GM12878 (cell line): ENCODE results near the gene CITED2. TPM values are rescaled to one million over a fixed set of nuclear protein-coding genes. Genes with fewer than 3 reads are reported as not detected.
A peak's percentile ranks its signal among the peaks of the same experiment; 100 is the strongest.

Experiments
- ATAC-seq: fragments of 200-7000 bp; cut with Tn5 transposase; 3 replicates; pipeline ENCODE4 v1.9.1; 2020; ENCODE audit warnings: mild to moderate bottlenecking, moderate library complexity
- BruUV-seq: library from RNA; stranded (reverse); fragments of 400-500 nt; replicated peaks from 2 replicates; lab custom pipeline; 2021; lab: Mats Ljungman, UMichigan
- CTCF ChIA-PET: fragments of 300-600 bp; sonication (Branson Sonifier 250); formaldehyde crosslinking; extraction: SDS; loops from one replicate; lab custom pipeline; 2021; ENCODE audit warnings: inconsistent platforms; lab: Yijun Ruan, JAX
- POLR2A ChIA-PET: fragments of 350-600 bp; formaldehyde crosslinking; extraction: SDS; loops from one replicate; lab custom pipeline; 2021; ENCODE audit warnings: inconsistent platforms; lab: Charles Lee
- RAD21 ChIA-PET: fragments of 300-600 bp; sonication (Branson Sonifier 250); formaldehyde crosslinking; loops from one replicate; lab custom pipeline; 2023; ENCODE audit warnings: antibody characterized with exemption; ENCODE audit not compliant: unreplicated experiment; lab: Charles Lee
- SMC1A ChIA-PET: fragments of 300-600 bp; sonication (Branson Sonifier 250); formaldehyde crosslinking; loops from one replicate; lab custom pipeline; 2023; ENCODE audit not compliant: unreplicated experiment, uncharacterized antibody; lab: Charles Lee
- DNase-seq: peaks from one replicate; pipeline ENCODE4 v3.0.0-alpha.2; 2011; ENCODE audit warnings: low read depth, low spot score
- FAIRE-seq: peaks from 3 replicates; lab custom pipeline; 2011; peaks lifted over from hg19 to GRCh38; lab: Jason Lieb, UNC
- H2AFZ ChIP-seq: 2 replicates; pipeline ENCODE4 v1.6.0; 2011; ENCODE audit warnings: low read depth, low read length, control low read depth; ENCODE audit not compliant: control insufficient read depth
- H3K27ac ChIP-seq: 2 replicates; pipeline ENCODE4 v1.5.1; 2011; ENCODE audit warnings: control low read depth; ENCODE audit not compliant: control insufficient read depth, insufficient read depth
- H3K27me3 ChIP-seq, 2 experiments: replicated peaks in 1 of 2; 2 replicates each; pipeline versions ENCODE4 v1.6.0 to v1.6.1; 2011; ENCODE audit warnings: low read length in 1 of 2; ENCODE audit not compliant: control insufficient read depth in 2 of 2, insufficient read depth in 2 of 2
- H3K36me3 ChIP-seq, 2 experiments: 2 replicates each; pipeline ENCODE4 v1.5.1; 2011; ENCODE audit warnings: low read length in 1 of 2; ENCODE audit not compliant: control insufficient read depth in 2 of 2, insufficient read depth in 2 of 2
- H3K4me1 ChIP-seq: 2 replicates; pipeline ENCODE4 v1.6.1; 2011; ENCODE audit warnings: mild to moderate bottlenecking, low read length, moderate library complexity, mixed read lengths; ENCODE audit not compliant: control insufficient read depth, insufficient read depth
- H3K4me2 ChIP-seq: 2 replicates; pipeline ENCODE4 v1.6.0; 2011; ENCODE audit warnings: control low read depth; ENCODE audit not compliant: control insufficient read depth, insufficient read depth
- H3K4me3 ChIP-seq: fragments of 200-600 bp; sonication (generic); 2 replicates; pipeline ENCODE4 v1.5.1; 2016
- H3K79me2 ChIP-seq: 2 replicates; pipeline ENCODE4 v1.6.0; 2011; ENCODE audit warnings: low read length; ENCODE audit not compliant: control insufficient read depth, insufficient read depth
- H3K9ac ChIP-seq: 2 replicates; pipeline ENCODE4 v1.8.0; 2011; ENCODE audit warnings: low read length, control low read depth, mixed read lengths; ENCODE audit not compliant: control insufficient read depth, insufficient read depth
- H3K9me3 ChIP-seq: replicated peaks from 3 replicates; pipeline ENCODE4 v1.5.1; 2011; ENCODE audit warnings: mild to moderate bottlenecking, low read length; ENCODE audit not compliant: control insufficient read depth, insufficient read depth
- H4K20me1 ChIP-seq: 2 replicates; pipeline ENCODE4 v1.6.0; 2011; ENCODE audit not compliant: control insufficient read depth, insufficient read depth
- CUX1 ChIP-seq: IDR thresholded peaks from 2 replicates; pipeline ENCODE4 v1.6.1; 2012; ENCODE audit warnings: improper control_type of control experiment, low read depth, low read length; ENCODE audit not compliant: insufficient replicate concordance
- E4F1 ChIP-seq: fragments of 450-650 bp; IDR thresholded peaks from 2 replicates; pipeline ENCODE4 v1.6.1; 2018; ENCODE audit warnings: borderline replicate concordance, mild to moderate bottlenecking; ENCODE audit not compliant: partially characterized antibody
- HCFC1 ChIP-seq: fragments of 150-350 bp; IDR thresholded peaks from 2 replicates; pipeline ENCODE4 v1.6.1; 2014; ENCODE audit warnings: low read length
- IRF3 ChIP-seq: fragments of 450-650 bp; IDR thresholded peaks from 2 replicates; pipeline ENCODE4 v1.6.1; 2014; ENCODE audit warnings: mild to moderate bottlenecking
- JUNB ChIP-seq: IDR thresholded peaks from 2 replicates; pipeline ENCODE4 v1.6.1; 2016; ENCODE audit warnings: antibody characterized with exemption, mild to moderate bottlenecking
- NFIC ChIP-seq: IDR thresholded peaks from 2 replicates; pipeline ENCODE4 v1.6.1; 2012; ENCODE audit warnings: low read depth, mild to moderate bottlenecking, inconsistent platforms, low read length, moderate library complexity
- PAX5 ChIP-seq: IDR thresholded peaks from 2 replicates; pipeline ENCODE4 v1.6.1; 2011; ENCODE audit warnings: low read depth, low read length, borderline replicate concordance
- RAD51 ChIP-seq: fragments of 450-650 bp; IDR thresholded peaks from 2 replicates; pipeline ENCODE4 v1.6.1; 2016; ENCODE audit warnings: moderate library complexity, mild to moderate bottlenecking, inconsistent platforms
- RCOR1 ChIP-seq: conservative IDR thresholded peaks from 2 replicates; pipeline ENCODE4 v1.6.1; 2012; ENCODE audit warnings: low read depth, low read length, improper control_type of control experiment
- SIN3A ChIP-seq: IDR thresholded peaks from 2 replicates; pipeline ENCODE4 v1.6.1; 2012; ENCODE audit warnings: low read depth, low read length, improper control_type of control experiment
- SMC3 ChIP-seq: IDR thresholded peaks from 2 replicates; pipeline ENCODE4 v1.6.1; 2011; ENCODE audit warnings: low read length, improper control_type of control experiment, borderline replicate concordance
- STAT3 ChIP-seq: IDR thresholded peaks from 2 replicates; pipeline ENCODE4 v1.6.1; 2011; ENCODE audit warnings: low read depth, low read length, improper control_type of control experiment
- TAF1 ChIP-seq: IDR thresholded peaks from 2 replicates; pipeline ENCODE4 v1.6.1; 2011; ENCODE audit warnings: mild to moderate bottlenecking, low read depth, low read length, borderline replicate concordance
- TCF12 ChIP-seq: IDR thresholded peaks from 2 replicates; pipeline ENCODE4 v1.6.1; 2011; ENCODE audit warnings: low read depth, mild to moderate bottlenecking, low read length
- ZSCAN29 ChIP-seq: fragments of 450-650 bp; IDR thresholded peaks from 2 replicates; pipeline ENCODE4 v1.6.1; 2017; ENCODE audit warnings: mild to moderate bottlenecking, moderate library complexity
- WGBS: methylation state at CpG from one replicate; pipeline ENCODE4 v1.1.6; 2016; ENCODE audit warnings: low lambda C conversion rate; ENCODE audit not compliant: insufficient replicate concordance, insufficient coverage; ENCODE audit errors: missing lambda C conversion rate; 5-methylcytosine and 5-hydroxymethylcytosine counted together
- in situ Hi-C: fragments of 300-500 bp; cut with MboI; formaldehyde crosslinking; loops from 9 replicates; pipeline ENCODE4 v1.14.3; 2018; ENCODE audit warnings: mixed read lengths
- intact Hi-C: fragments of 100-400 bp; cut with micrococcal nuclease; formaldehyde crosslinking; loops from one replicate; pipeline ENCODE4 v1.14.2; 2022; ENCODE audit not compliant: unreplicated experiment
- polyA plus RNA-seq, 11 experiments: library from polyadenylated mRNA; depleted of rRNA in 4 of 11; unstranded in 6 of 11; stranded (reverse) in 5 of 11; fragments of >200 nt; fragmentation: Nextera tagmentation in 4 of 11; fragmentation: Illumina TruSeq in 1 of 11; extraction: Ambion mirVana in 4 of 11; extraction: Trizol in 1 of 11; gene quantifications; 1 replicate in 1 of 11; 2 replicates in 10 of 11; pipeline versions ENCODE4 v1.2.1 to v1.2.3, GENCODE V29; 2011 to 2016; ENCODE audit warnings: inconsistent platforms in 2 of 11, missing spikeins in 2 of 11, low read depth in 1 of 11
- total RNA-seq, 4 experiments: library from RNA; depleted of rRNA in 3 of 4; stranded (reverse); fragments of >200 nt in 3 of 4; fragmentation: Illumina TruSeq in 1 of 4; extraction: Trizol in 1 of 4; gene quantifications; 2 replicates each; pipeline versions ENCODE4 v1.2.1 to v1.2.3, GENCODE V29; 2013 to 2021

CITED2 gene
- total and polyA plus RNA-seq, 10 of the 15 experiments (the other 5 are each of a cell fraction or from before 2014, with no cell fraction given): 0.08 to 20.0 (median 7.3) TPM

GRCh38 chr6:139376604-139377218, 2.3 kb upstream of the CITED2 start (continued):
- no peak for TF ChIP-seq TCF12
- TF ChIP-seq ZSCAN29: no peak
- no peak for TF ChIP-seq NFIC
- no peak for TF ChIP-seq PAX5
- TF ChIP-seq IRF3: no peak
- TF ChIP-seq TAF1: no peak
- no peak for TF ChIP-seq JUNB
- TF ChIP-seq SIN3A: no peak

GRCh38 chr6:139376017-139376330, 1.5 kb upstream of the CITED2 start:
- Histone ChIP-seq H3K4me1 (no peaks in the 10 kb centered on the region), H4K20me1 (no peaks in the 10 kb centered on the region), H2AFZ (peak overlapping the region; percentile 95), H3K4me2 (peak overlapping the region; percentile 98), H3K79me2 (peaks cover 22% of the 10 kb centered on the region), H3K4me3 (peak overlapping the region; percentile 93), H3K27me3 (no peaks in the 10 kb centered on the region), H3K36me3 (no peaks in the 10 kb centered on the region), H3K9ac (peak overlapping the region; percentile 77), H3K27ac (peak overlapping the region; percentile 81), H3K9me3 (no peaks in the 10 kb centered on the region)
- 0% methylated on average over 11 of the region's 11 CpGs for WGBS
- ChIA-PET POLR2A (interaction anchor here (0.8 to 1.9 kb wide), 2 partner anchors 225 to 528 kb away, joined by 3 to 13 read pairs; no protein-coding TSS in a partner anchor), RAD21 (interaction anchor here (0.9 to 7.4 kb wide), 15 partner anchors 11 to 900 kb away, joined by 3 to 107 read pairs (median 9); no protein-coding TSS in a partner anchor), CTCF (interaction anchor here (1.1 to 6.9 kb wide), 5 partner anchors 10 to 553 kb away, joined by 3 to 100 read pairs (median 9); no protein-coding TSS in a partner anchor), SMC1A (interaction anchor here (0.9 to 4.2 kb wide), 26 partner anchors 8 to 1210 kb away, joined by 3 to 24 read pairs (median 4); no protein-coding TSS in a partner anchor)
- intact Hi-C loops: loop anchor here (10.0 kb wide), 3 partner anchors 309 to 899 kb away; no protein-coding TSS in a partner anchor
- FAIRE-seq (no peak), DNase-seq (peak; percentile 38), ATAC-seq (no peak)
- no TSS peak for BruUV-seq
- in situ Hi-C loops: no loop called here
- TF ChIP-seq HCFC1 (no peak), E4F1 (no peak), CUX1 (no peak), STAT3 (no peak), RAD51 (no peak), SMC3 (0 out of 2 replicates have a peak, but pooled peaks have one; percentile 14), RCOR1 (no peak)
